Nephron progenitor cell (in vitro differentiated cells): Measurements from ENCODE around the gene SLC38A8.

Experiments used
- DNase-seq: peaks from one replicate; pipeline ENCODE4 v3.0.0; 2021
- H3K27ac Mint-ChIP-seq: 2 replicates; pipeline ENCODE4 v1.8.0; 2021; ENCODE audit warnings: mild to moderate bottlenecking, moderate library complexity, mixed read lengths
- H3K27me3 Mint-ChIP-seq: 2 replicates; pipeline ENCODE4 v1.8.0; 2021; ENCODE audit warnings: mild to moderate bottlenecking, low read depth, mixed read lengths; ENCODE audit not compliant: poor library complexity
- H3K36me3 Mint-ChIP-seq: 2 replicates; pipeline ENCODE4 v1.8.0; 2021; ENCODE audit warnings: low read depth, mixed read lengths
- H3K4me1 Mint-ChIP-seq: 2 replicates; pipeline ENCODE4 v1.8.0; 2021; ENCODE audit warnings: mixed read lengths
- H3K4me3 Mint-ChIP-seq: 2 replicates; pipeline ENCODE4 v1.8.0; 2021; ENCODE audit warnings: mild to moderate bottlenecking, moderate library complexity, mixed read lengths
- H3K9me3 Mint-ChIP-seq: 2 replicates; pipeline ENCODE4 v1.8.0; 2021; ENCODE audit warnings: mild to moderate bottlenecking, moderate library complexity, mixed read lengths
- TF ChIP-seq, protein P1 (sequence below): fragments of 200-600 bp; sonication (generic); IDR thresholded peaks from 2 replicates; pipeline ENCODE4 v1.5.0; 2021; ENCODE audit warnings: antibody characterized with exemption

Gene SLC38A8

DNA sequence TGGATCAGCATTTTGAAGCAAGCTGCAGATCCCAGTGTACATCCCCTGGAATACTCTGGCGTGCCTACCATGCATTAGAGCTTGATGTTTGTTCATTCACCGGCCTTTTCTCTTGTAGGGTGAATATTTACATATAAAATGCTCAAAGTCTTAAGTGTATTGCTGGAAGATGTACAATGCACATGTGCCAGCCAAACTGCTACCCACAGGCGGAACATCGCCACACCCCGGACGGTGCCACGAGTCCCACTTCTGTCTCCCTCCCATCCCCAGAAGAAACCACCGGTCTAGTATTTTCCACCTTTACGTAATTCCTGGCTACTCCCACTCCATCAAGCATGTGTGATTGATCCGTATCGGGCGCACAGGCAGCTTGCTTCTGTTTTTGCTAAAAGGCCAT lies 4.1 kb downstream of the SLC38A8 start:
- peaks cover 4% of the 10 kb centered on the region for H3K36me3 Mint-ChIP-seq
- H3K4me3 Mint-ChIP-seq = no peak overlapping the region
- H3K9me3 Mint-ChIP-seq = peaks cover 15% of the 10 kb centered on the region
- no peak for DNase-seq
- peaks cover 29% of the 10 kb centered on the region for H3K27me3 Mint-ChIP-seq
- peaks cover 50% of the 10 kb centered on the region for H3K4me1 Mint-ChIP-seq
- H3K27ac Mint-ChIP-seq = no peak overlapping the region
- TF ChIP-seq, protein P1, sequence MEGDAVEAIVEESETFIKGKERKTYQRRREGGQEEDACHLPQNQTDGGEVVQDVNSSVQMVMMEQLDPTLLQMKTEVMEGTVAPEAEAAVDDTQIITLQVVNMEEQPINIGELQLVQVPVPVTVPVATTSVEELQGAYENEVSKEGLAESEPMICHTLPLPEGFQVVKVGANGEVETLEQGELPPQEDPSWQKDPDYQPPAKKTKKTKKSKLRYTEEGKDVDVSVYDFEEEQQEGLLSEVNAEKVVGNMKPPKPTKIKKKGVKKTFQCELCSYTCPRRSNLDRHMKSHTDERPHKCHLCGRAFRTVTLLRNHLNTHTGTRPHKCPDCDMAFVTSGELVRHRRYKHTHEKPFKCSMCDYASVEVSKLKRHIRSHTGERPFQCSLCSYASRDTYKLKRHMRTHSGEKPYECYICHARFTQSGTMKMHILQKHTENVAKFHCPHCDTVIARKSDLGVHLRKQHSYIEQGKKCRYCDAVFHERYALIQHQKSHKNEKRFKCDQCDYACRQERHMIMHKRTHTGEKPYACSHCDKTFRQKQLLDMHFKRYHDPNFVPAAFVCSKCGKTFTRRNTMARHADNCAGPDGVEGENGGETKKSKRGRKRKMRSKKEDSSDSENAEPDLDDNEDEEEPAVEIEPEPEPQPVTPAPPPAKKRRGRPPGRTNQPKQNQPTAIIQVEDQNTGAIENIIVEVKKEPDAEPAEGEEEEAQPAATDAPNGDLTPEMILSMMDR = no peak

DNA sequence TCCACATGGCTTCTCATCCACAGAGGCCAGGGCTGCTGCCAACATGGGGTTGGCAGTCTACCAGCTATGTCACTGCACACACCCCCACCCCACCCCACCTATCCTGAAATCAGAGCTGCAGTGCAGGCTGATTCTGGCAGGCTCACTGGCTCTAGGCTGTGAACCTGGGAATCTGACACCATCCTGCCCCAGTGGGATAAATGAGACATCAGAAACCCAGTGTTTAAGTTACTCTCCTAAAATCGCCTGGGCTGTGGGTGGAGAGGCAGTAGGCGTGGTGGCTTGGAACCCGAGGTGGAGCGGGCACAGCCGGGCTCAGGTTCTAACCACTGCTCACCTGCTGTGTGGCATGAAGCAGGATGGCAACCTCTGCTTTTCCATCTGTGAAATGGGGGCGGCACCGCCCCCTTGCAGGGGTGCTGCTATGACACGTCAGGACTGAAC lies 5.6 kb downstream of the SLC38A8 start:
- TF ChIP-seq, protein P1 = no peak
- H3K4me3 Mint-ChIP-seq = no peak overlapping the region
- H3K36me3 Mint-ChIP-seq = peaks cover 4% of the 10 kb centered on the region
- peaks cover 15% of the 10 kb centered on the region for H3K9me3 Mint-ChIP-seq
- peaks cover 17% of the 10 kb centered on the region for H3K27me3 Mint-ChIP-seq
- H3K27ac Mint-ChIP-seq = no peak overlapping the region
- no peak for DNase-seq
- peaks cover 41% of the 10 kb centered on the region for H3K4me1 Mint-ChIP-seq

DNA sequence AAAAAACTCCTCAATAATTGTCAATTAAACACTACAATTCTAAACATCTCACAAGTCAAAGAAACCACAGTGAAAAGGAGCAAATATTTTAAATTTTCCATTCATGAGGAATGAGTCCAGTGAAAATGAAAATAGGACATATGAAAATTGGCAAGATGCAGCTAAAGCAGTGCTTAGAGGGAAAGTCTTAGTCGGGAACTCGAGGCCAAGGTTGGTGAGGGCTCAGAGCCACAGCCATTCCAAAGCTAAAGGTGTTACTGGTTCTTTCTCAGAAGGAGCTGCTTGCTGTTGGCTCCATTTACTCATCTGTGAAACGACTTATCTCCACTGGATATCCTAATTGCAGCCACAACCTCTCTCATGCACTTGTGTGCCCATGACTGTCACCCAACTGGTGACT lies 6.5 kb downstream of the SLC38A8 start:
- TF ChIP-seq, protein P1 = no peak
- H3K4me3 Mint-ChIP-seq = no peak overlapping the region
- DNase-seq = no peak
- peaks cover 4% of the 10 kb centered on the region for H3K36me3 Mint-ChIP-seq
- peaks cover 39% of the 10 kb centered on the region for H3K4me1 Mint-ChIP-seq
- H3K9me3 Mint-ChIP-seq = peaks cover 15% of the 10 kb centered on the region
- no peak overlapping the region for H3K27ac Mint-ChIP-seq
- peaks cover 14% of the 10 kb centered on the region for H3K27me3 Mint-ChIP-seq

DNA sequence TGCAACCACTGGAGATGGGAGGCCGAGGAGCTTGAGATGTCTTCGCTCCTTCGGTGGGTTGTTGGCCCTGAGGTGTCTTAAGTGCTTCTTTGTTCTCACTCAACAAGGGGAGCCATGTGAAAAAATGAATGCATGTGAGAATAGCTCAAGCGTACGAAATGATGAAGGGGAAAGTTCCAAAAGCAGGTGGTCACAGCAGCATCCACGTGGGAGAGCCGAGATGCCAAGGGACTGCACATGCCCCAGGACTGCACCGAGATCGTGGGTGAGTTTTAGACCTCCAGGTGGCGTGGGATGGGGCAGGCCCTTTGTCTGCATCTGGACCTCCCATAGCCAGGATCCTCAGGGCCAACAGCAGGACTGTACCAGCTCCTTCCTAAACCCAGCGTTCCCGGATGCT lies 8.1 kb downstream of the SLC38A8 start:
- H3K4me3 Mint-ChIP-seq = no peak overlapping the region
- TF ChIP-seq, protein P1 = no peak
- peaks cover 16% of the 10 kb centered on the region for H3K27me3 Mint-ChIP-seq
- DNase-seq = no peak
- H3K36me3 Mint-ChIP-seq = peaks cover 4% of the 10 kb centered on the region
- no peak overlapping the region for H3K27ac Mint-ChIP-seq
- peaks cover 33% of the 10 kb centered on the region for H3K4me1 Mint-ChIP-seq
- peaks cover 15% of the 10 kb centered on the region for H3K9me3 Mint-ChIP-seq

DNA sequence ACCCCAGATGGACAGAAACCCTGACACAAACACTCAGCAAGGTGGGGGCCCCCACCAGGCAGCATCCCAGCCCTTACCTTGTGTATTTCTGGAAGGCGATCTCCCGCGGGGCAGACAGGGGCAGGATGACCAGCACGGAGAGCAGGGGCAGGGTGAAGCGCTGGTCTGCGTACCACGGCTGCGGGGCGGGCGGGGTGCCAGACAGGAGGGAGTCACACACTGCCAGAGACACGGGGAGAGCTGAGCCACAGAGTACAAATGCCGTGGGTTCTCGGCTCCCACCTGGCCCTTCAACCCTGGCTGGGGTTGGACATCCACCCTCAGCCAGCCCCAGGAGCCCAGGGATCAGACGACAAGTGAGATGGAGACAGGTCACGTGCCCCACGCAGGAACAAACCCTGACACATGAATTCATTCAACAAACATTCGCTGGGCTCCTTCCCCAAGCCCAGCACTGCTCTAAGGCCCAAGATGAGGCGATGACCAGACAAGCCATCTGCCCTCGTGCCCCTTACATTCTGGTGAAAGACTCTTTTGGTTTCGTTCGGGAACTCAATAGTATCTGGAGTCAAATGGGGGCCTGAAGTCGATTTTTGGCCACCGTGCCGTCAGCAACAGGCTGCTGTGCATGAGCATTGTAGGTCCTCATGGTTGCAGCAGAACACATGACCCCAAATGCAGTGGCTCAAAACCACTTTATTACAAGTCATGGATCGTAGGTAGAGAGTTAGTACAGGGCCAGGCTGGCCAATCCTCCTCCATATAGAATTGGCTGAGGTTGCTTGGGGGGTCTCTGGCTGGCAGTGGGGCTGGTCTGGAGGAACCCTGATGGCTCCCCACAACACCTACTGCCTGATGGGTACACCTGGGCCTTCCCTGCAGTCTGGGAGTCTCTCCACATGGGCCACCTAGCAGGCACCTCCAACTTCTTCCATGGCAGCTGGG lies 9.1 kb downstream of the SLC38A8 start:
- Mint-ChIP-seq H3K36me3 (peaks cover 4% of the 10 kb centered on the region), H3K9me3 (peaks cover 15% of the 10 kb centered on the region), H3K4me3 (no peak overlapping the region), H3K27ac (peak overlapping the region; percentile 79), H3K27me3 (peaks cover 14% of the 10 kb centered on the region), H3K4me1 (peaks cover 23% of the 10 kb centered on the region)
- no peak for DNase-seq
- TF ChIP-seq, protein P1 = no peak
